Measurements from ENCODE around the gene IRF2BPL.

DNA sequence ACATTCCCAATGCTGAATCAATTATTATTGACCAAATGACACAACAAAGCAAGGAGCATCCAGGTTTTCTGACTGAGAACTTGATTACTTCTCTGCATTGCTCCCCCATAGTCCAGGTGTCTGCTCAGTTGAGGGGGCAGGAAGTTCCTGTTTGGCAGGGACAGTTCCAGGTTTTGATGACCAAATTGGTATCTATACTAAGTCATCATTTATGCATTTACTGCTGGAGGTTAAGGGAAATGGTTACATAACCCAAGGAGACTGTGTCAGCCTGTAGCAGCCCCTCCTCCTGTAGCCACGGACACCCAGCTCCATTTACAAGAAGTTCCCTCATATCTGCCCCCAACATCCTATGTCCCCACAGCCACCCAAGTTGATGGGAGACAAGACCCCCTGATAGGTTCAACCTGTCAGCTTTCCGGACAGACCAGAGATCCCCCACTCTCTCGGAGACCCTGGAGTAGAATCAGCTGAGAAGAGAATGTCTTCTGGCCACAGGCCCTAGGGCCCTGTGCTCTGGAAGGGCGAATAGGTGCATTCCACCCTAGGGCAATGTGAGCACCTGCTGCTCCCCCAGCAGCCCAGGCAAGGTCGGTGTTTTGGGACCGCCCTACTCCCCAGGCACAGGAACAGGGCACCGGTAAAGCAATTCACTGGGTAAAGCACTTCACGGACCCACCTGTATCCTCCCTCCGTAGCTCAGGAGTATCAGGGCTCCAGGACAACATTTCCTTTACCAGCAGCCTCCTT, 23.6 kb downstream of the IRF2BPL start:
- no peak for TF ChIP-seq CTCF (IDR thresholded peaks at IDR 0.05; ENCODE audit: low read length)
- no peak for TF ChIP-seq EZH2 (IDR thresholded peaks at IDR 0.05; ENCODE audit: borderline replicate concordance, low read length)
